RWPE2 (cell line): ENCODE results near the gene SLC1A2.

Experiments
- ATAC-seq: fragments of 200-7000 bp; cut with Tn5 transposase; 3 replicates; pipeline ENCODE4 v1.9.1; 2021; ENCODE audit warnings: low read depth
- DNase-seq: peaks from one replicate; pipeline ENCODE4 v3.0.0-alpha.2; 2020; ENCODE audit warnings: low spot score
- H3K27ac ChIP-seq: fragments of 450-650 bp; 2 replicates; pipeline ENCODE4 v1.5.1; 2017; ENCODE audit warnings: mild to moderate bottlenecking; ENCODE audit not compliant: poor library complexity, severe bottlenecking
- H3K27me3 ChIP-seq: fragments of 250-450 bp; sonication (Bioruptor Pico); 2 replicates; pipeline ENCODE4 v1.5.1; 2021; ENCODE audit warnings: mild to moderate bottlenecking, moderate library complexity; ENCODE audit not compliant: insufficient read depth, poor library complexity, severe bottlenecking
- H3K36me3 ChIP-seq: fragments of 250-450 bp; sonication (Bioruptor Pico); 2 replicates; pipeline ENCODE4 v1.5.1; 2020; ENCODE audit warnings: low read depth, mild to moderate bottlenecking, moderate library complexity
- H3K4me1 ChIP-seq: fragments of 250-450 bp; sonication (Bioruptor Pico); 2 replicates; pipeline ENCODE4 v1.5.1; 2021; ENCODE audit warnings: mild to moderate bottlenecking, moderate library complexity; ENCODE audit not compliant: insufficient read depth, poor library complexity, severe bottlenecking
- H3K4me3 ChIP-seq: fragments of 250-450 bp; sonication (Bioruptor Pico); 2 replicates; pipeline ENCODE4 v1.5.1; 2021; ENCODE audit warnings: mild to moderate bottlenecking, moderate library complexity; ENCODE audit not compliant: severe bottlenecking
- H3K9me3 ChIP-seq: fragments of 250-450 bp; sonication (Bioruptor Pico); 2 replicates; pipeline ENCODE4 v1.5.1; 2021; ENCODE audit warnings: mild to moderate bottlenecking, moderate library complexity; ENCODE audit not compliant: severe bottlenecking
- TF ChIP-seq, protein P1 (sequence below): fragments of 450-650 bp; IDR thresholded peaks from one replicate; pipeline ENCODE4 v1.5.1; 2017; ENCODE audit warnings: mild to moderate bottlenecking, moderate library complexity; ENCODE audit not compliant: poor library complexity, severe bottlenecking

The SLC1A2 gene

DNA sequence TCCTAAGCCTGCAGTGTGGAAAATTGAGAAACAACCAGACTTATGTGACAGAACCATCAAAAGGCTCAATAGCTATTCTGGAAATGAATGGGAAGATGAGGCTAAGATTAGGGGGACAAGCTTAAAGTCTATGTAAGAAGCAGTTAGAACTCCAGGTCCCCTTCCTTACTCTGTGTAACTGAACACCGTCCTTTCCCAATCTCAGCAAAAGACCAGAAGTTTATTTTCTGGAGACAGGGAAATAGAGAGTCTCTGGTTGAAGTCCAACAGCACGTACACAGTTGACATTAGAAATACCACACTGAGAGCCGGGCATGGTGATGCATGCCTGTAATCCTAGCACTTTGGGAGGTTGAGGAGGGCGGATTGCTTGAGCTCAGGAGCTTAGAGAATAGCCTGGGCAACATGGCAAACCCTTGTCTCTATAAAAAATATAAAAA, 186.4 kb downstream of the SLC1A2 start:
- Histone ChIP-seq H3K4me3 (no peak overlapping the region), H3K9me3 (no peaks in the 10 kb centered on the region), H3K36me3 (peaks cover 36% of the 10 kb centered on the region), H3K4me1 (peaks cover 24% of the 10 kb centered on the region), H3K27ac (no peak overlapping the region), H3K27me3 (no peaks in the 10 kb centered on the region)
- no peak for DNase-seq
- peak; percentile 15; the same call in 2 of the 3 replicates for ATAC-seq
- TF ChIP-seq, protein P1, sequence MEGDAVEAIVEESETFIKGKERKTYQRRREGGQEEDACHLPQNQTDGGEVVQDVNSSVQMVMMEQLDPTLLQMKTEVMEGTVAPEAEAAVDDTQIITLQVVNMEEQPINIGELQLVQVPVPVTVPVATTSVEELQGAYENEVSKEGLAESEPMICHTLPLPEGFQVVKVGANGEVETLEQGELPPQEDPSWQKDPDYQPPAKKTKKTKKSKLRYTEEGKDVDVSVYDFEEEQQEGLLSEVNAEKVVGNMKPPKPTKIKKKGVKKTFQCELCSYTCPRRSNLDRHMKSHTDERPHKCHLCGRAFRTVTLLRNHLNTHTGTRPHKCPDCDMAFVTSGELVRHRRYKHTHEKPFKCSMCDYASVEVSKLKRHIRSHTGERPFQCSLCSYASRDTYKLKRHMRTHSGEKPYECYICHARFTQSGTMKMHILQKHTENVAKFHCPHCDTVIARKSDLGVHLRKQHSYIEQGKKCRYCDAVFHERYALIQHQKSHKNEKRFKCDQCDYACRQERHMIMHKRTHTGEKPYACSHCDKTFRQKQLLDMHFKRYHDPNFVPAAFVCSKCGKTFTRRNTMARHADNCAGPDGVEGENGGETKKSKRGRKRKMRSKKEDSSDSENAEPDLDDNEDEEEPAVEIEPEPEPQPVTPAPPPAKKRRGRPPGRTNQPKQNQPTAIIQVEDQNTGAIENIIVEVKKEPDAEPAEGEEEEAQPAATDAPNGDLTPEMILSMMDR = no peak

DNA sequence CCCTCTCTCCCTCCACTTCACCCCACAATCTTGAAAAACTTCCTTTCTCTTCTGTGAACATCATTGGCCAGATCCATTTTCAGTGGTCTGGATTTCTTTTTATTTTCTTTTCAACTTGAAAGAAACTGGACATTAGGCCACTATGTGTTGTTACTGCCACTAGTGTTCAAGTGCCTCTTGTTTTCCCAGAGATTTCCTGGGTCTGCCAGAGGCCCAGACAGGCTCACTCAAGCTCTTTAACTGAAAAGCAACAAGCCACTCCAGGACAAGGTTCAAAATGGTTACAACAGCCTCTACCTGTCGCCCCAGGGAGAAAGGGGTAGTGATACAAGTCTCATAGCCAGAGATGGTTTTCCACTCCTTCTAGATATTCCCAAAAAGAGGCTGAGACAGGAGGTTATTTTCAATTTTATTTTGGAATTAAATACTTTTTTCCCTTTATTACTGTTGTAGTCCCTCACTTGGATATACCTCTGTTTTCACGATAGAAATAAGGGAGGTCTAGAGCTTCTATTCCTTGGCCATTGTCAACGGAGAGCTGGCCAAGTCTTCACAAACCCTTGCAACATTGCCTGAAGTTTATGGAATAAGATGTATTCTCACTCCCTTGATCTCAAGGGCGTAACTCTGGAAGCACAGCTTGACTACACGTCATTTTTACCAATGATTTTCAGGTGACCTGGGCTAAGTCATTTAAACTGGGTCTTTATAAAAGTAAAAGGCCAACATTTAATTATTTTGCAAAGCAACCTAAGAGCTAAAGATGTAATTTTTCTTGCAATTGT, 188.1 kb downstream of the SLC1A2 start:
- H3K27me3 ChIP-seq = no peaks in the 10 kb centered on the region
- DNase-seq (no peak), ATAC-seq (no peak)
- H3K4me3 ChIP-seq = no peak overlapping the region
- no peak overlapping the region for H3K27ac ChIP-seq
- TF ChIP-seq, protein P1 = no peak
- peaks cover 12% of the 10 kb centered on the region for H3K4me1 ChIP-seq
- H3K9me3 ChIP-seq = no peaks in the 10 kb centered on the region
- peaks cover 50% of the 10 kb centered on the region for H3K36me3 ChIP-seq

DNA sequence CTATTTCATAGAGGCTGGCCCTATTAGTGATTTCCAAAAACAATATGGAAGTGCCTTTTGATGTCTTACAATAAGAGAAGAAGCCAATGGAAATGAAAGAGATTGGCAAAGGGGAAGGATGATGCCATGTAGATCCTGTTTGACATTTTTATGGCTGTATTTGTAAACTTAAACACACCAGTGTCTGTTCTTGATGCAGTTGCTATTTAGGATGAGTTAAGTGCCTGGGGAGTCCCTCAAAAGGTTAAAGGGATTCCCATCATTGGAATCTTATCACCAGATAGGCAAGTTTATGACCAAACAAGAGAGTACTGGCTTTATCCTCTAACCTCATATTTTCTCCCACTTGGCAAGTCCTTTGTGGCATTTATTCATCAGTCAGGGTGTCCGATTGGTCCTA, 189.0 kb downstream of the SLC1A2 start:
- peaks cover 59% of the 10 kb centered on the region for H3K36me3 ChIP-seq

DNA sequence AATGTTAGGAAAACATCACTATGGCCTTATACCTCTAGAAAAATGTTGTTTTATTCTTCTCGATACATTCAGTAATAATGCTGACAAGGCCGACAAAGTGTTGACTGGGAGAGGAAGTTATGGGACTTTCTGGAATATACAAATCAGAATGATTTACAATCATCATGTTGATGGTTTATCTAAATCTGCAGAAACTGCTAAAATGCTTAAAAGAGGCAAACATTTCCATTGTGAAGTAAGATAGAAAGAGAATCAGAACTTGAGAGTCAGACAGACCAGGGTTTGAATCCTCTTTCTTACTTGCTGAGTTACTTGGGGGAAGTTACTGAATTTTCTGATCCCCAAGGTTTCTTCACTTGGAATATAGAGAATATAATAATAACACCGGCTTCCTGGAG, 191.0 kb downstream of the SLC1A2 start:
- DNase-seq = no peak
- no peak overlapping the region for H3K4me3 ChIP-seq
- TF ChIP-seq, protein P1 = no peak
- no peaks in the 10 kb centered on the region for H3K9me3 ChIP-seq
- no peaks in the 10 kb centered on the region for H3K4me1 ChIP-seq
- H3K36me3 ChIP-seq = peaks cover 80% of the 10 kb centered on the region
- ATAC-seq = no peak
- H3K27me3 ChIP-seq = no peaks in the 10 kb centered on the region
- no peak overlapping the region for H3K27ac ChIP-seq

More for the DNA sequence above, 189.0 kb downstream of the SLC1A2 start:
- no peaks in the 10 kb centered on the region for H3K9me3 ChIP-seq
- H3K27me3 ChIP-seq = no peaks in the 10 kb centered on the region
- H3K4me3 ChIP-seq = no peak overlapping the region
- H3K27ac ChIP-seq = no peak overlapping the region
- ATAC-seq (no peak), DNase-seq (no peak)
- H3K4me1 ChIP-seq = peaks cover 3% of the 10 kb centered on the region
- TF ChIP-seq, protein P1 = no peak
